Astrocyte (in vitro differentiated cells and primary cell): ENCODE results near the gene ANKRD60. TPM values are rescaled to one million over a fixed set of nuclear protein-coding genes. Genes with fewer than 3 reads are reported as not detected.

Experiments
- DNase-seq: peaks from one replicate; pipeline ENCODE4 v3.0.0-alpha.2; 2010; ENCODE audit warnings: low read depth
- FAIRE-seq: peaks from 2 replicates; lab custom pipeline; 2011; peaks lifted over from hg19 to GRCh38; lab: Jason Lieb, UNC
- H2AFZ ChIP-seq: 2 replicates; pipeline ENCODE4 v1.6.0; 2012; ENCODE audit warnings: low read depth, low read length, inconsistent platforms
- H3K27ac ChIP-seq: 2 replicates; pipeline ENCODE4 v1.5.1; 2011; ENCODE audit warnings: low read depth, low read length, inconsistent platforms
- H3K27me3 ChIP-seq: 2 replicates; pipeline ENCODE4 v1.6.0; 2011; ENCODE audit warnings: low read length, inconsistent platforms; ENCODE audit not compliant: insufficient read depth
- H3K36me3 ChIP-seq: 2 replicates; pipeline ENCODE4 v1.5.1; 2011; ENCODE audit warnings: low read length, inconsistent platforms; ENCODE audit not compliant: insufficient read depth
- H3K4me1 ChIP-seq: 2 replicates; pipeline ENCODE4 v1.5.1; 2011; ENCODE audit warnings: low read length, inconsistent platforms; ENCODE audit not compliant: insufficient read depth
- H3K4me2 ChIP-seq: 2 replicates; pipeline ENCODE4 v1.6.0; 2012; ENCODE audit warnings: low read length, inconsistent platforms
- H3K4me3 ChIP-seq: 2 replicates; pipeline ENCODE4 v1.5.1; 2011; ENCODE audit warnings: low read depth, mild to moderate bottlenecking, low read length, inconsistent platforms; ENCODE audit not compliant: insufficient read depth
- H3K79me2 ChIP-seq: 2 replicates; pipeline ENCODE4 v1.6.0; 2012; ENCODE audit warnings: mild to moderate bottlenecking, low read length, inconsistent platforms; ENCODE audit not compliant: insufficient read depth
- H3K9ac ChIP-seq: 2 replicates; pipeline ENCODE4 v1.6.0; 2012; ENCODE audit warnings: mild to moderate bottlenecking, low read length, inconsistent platforms
- H3K9me3 ChIP-seq: 2 replicates; pipeline ENCODE4 v1.5.1; 2012; ENCODE audit warnings: low read depth, mild to moderate bottlenecking, low read length, inconsistent platforms; ENCODE audit not compliant: insufficient read depth
- H4K20me1 ChIP-seq: 2 replicates; pipeline ENCODE4 v1.6.0; 2012; ENCODE audit warnings: low read length, inconsistent platforms; ENCODE audit not compliant: insufficient read depth
- H3K27ac Mint-ChIP-seq: one replicate; pipeline ENCODE4 v1.8.0; 2021; ENCODE audit warnings: mild to moderate bottlenecking, mixed read lengths; ENCODE audit not compliant: unreplicated experiment
- H3K27me3 Mint-ChIP-seq: one replicate; pipeline ENCODE4 v1.8.0; 2021; ENCODE audit warnings: low read depth, mixed read lengths; ENCODE audit not compliant: unreplicated experiment
- H3K36me3 Mint-ChIP-seq: one replicate; pipeline ENCODE4 v1.8.0; 2021; ENCODE audit warnings: low read depth, mixed read lengths; ENCODE audit not compliant: unreplicated experiment
- H3K4me1 Mint-ChIP-seq: one replicate; pipeline ENCODE4 v1.8.0; 2021; ENCODE audit warnings: low read depth, mixed read lengths; ENCODE audit not compliant: unreplicated experiment
- H3K4me3 Mint-ChIP-seq: one replicate; pipeline ENCODE4 v1.8.0; 2021; ENCODE audit warnings: mild to moderate bottlenecking, moderate library complexity, mixed read lengths; ENCODE audit not compliant: unreplicated experiment
- H3K9me3 Mint-ChIP-seq: one replicate; pipeline ENCODE4 v1.8.0; 2021; ENCODE audit warnings: mild to moderate bottlenecking, mixed read lengths; ENCODE audit not compliant: unreplicated experiment
- EZH2 ChIP-seq: IDR thresholded peaks from 2 replicates; pipeline ENCODE4 v1.6.1; 2012; ENCODE audit warnings: mild to moderate bottlenecking, low read length, inconsistent platforms; ENCODE audit not compliant: insufficient read depth
- total RNA-seq: library from RNA; stranded (reverse); gene quantifications from 2 replicates; pipeline ENCODE4 v1.2.1, GENCODE V29; 2021
- TF ChIP-seq, protein P1 (sequence below): IDR thresholded peaks from 2 replicates; pipeline ENCODE4 v1.5.1; 2011; ENCODE audit warnings: low read depth, mild to moderate bottlenecking, inconsistent platforms, low read length, moderate library complexity; ENCODE audit not compliant: insufficient read depth

Gene ANKRD60
- total RNA-seq, 1 donor from 2014 or later = not detected

DNA sequence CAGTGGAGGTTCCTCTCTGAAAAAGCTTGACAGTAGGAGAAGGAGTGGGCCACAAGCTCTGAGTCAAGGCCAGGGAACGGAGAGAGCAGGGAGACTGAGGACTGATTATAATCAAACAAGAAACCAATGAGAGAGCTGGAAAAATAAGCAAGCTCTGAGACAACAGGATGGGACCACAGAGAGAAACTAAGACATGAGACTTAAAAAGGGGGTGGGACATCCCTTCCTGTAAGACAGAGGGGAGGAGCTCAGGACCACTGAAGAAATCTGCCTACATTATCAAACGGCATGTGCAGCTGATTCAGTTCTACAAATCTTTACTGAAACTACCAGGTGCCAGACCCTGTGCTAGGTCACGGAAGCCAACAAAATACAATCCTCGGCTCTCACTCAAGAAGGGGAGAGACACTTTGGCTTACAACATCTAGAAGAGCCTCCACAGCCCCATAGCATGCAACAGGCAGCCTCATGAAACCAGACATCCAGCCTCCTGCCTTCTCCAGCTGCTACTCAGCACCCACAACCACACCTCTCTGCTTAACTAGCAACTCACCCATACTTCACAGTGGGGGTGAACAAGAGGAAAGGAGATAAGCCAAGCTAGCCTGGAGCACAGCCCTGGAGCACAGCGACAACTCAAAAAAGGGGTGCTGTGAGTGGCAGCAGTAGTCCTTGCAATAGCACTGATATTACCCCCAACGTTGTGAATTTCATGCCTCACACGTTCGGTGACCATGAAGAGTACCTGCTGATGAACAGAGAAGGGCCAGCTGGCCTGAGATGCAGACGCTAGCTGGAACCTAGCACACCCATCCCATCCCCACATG is 39.1 kb upstream of the ANKRD60 start:
- Histone ChIP-seq H3K9me3 (no peaks in the 10 kb centered on the region), H3K9ac (no peak overlapping the region), H3K4me3 (no peak overlapping the region), H3K36me3 (peaks cover 20% of the 10 kb centered on the region), H3K4me2 (no peak overlapping the region), H3K4me1 (peaks cover 4% of the 10 kb centered on the region), H4K20me1 (peaks cover 32% of the 10 kb centered on the region), H2AFZ (no peak overlapping the region), H3K27ac (no peak overlapping the region), H3K79me2 (peaks cover under 1% of the 10 kb centered on the region), H3K27me3 (no peaks in the 10 kb centered on the region)
- Mint-ChIP-seq H3K4me1 (peaks cover 26% of the 10 kb centered on the region), H3K36me3 (peaks cover 21% of the 10 kb centered on the region), H3K9me3 (peaks cover 2% of the 10 kb centered on the region), H3K27ac (no peak overlapping the region), H3K27me3 (no peaks in the 10 kb centered on the region), H3K4me3 (no peak overlapping the region)
- FAIRE-seq (no peak), DNase-seq (no peak)
- TF ChIP-seq EZH2 = no peak
- TF ChIP-seq, protein P1, sequence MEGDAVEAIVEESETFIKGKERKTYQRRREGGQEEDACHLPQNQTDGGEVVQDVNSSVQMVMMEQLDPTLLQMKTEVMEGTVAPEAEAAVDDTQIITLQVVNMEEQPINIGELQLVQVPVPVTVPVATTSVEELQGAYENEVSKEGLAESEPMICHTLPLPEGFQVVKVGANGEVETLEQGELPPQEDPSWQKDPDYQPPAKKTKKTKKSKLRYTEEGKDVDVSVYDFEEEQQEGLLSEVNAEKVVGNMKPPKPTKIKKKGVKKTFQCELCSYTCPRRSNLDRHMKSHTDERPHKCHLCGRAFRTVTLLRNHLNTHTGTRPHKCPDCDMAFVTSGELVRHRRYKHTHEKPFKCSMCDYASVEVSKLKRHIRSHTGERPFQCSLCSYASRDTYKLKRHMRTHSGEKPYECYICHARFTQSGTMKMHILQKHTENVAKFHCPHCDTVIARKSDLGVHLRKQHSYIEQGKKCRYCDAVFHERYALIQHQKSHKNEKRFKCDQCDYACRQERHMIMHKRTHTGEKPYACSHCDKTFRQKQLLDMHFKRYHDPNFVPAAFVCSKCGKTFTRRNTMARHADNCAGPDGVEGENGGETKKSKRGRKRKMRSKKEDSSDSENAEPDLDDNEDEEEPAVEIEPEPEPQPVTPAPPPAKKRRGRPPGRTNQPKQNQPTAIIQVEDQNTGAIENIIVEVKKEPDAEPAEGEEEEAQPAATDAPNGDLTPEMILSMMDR = no peak

DNA sequence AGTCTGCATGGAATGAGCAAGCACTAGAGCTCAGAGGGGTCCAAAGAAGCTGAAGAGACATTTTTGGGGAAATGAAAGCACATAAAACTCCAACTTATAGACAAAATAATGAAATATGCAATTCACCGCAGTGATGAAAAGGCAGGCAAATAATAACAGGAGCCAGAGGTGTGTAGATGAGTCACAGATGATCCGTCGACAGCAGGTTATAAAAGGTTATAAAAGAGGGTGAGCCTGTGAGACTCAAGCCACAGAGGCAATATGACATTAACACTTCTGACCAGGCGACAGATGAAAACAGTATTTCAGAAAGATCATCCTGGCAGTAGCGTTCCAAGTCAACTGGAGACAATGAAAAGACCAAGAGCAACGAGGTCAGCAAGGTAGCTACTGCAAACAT is 35.8 kb upstream of the ANKRD60 start:
- Histone ChIP-seq H3K4me3 (no peak overlapping the region), H2AFZ (no peak overlapping the region), H3K4me1 (peaks cover 3% of the 10 kb centered on the region), H4K20me1 (peaks cover 42% of the 10 kb centered on the region), H3K9ac (no peak overlapping the region), H3K27ac (no peak overlapping the region), H3K4me2 (no peak overlapping the region), H3K27me3 (no peaks in the 10 kb centered on the region), H3K9me3 (no peaks in the 10 kb centered on the region), H3K79me2 (no peaks in the 10 kb centered on the region), H3K36me3 (peaks cover 13% of the 10 kb centered on the region)
- TF ChIP-seq, protein P1 = no peak
- Mint-ChIP-seq H3K4me1 (peaks cover 16% of the 10 kb centered on the region), H3K27me3 (no peaks in the 10 kb centered on the region), H3K4me3 (no peak overlapping the region), H3K36me3 (peaks cover 25% of the 10 kb centered on the region), H3K9me3 (peaks cover 2% of the 10 kb centered on the region), H3K27ac (no peak overlapping the region)
- DNase-seq (no peak), FAIRE-seq (no peak)

DNA sequence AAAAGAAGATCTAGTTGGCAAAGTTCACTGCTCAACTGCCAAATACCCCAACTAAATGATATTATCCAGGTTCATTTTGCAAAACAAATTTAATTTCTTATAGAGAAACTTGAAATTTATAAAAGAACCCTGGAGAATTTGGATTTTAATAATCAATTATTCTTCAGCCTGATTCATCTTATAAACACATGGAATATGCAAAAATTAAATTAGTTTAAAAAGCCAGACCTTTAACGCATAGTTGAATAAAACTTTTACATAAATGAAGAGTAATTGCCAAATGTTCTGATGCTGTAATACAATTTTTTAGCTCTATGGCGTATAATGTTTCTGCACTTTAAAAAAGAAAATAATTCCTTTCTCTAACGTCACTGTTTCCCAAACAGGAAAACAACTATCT is 33.2 kb upstream of the ANKRD60 start:
- DNase-seq (no peak), FAIRE-seq (no peak)
- H3K4me1 Mint-ChIP-seq = no peaks in the 10 kb centered on the region
- Histone ChIP-seq H3K4me2 (no peak overlapping the region), H2AFZ (no peak overlapping the region), H3K36me3 (peaks cover 17% of the 10 kb centered on the region), H4K20me1 (peaks cover 38% of the 10 kb centered on the region), H3K27me3 (no peaks in the 10 kb centered on the region), H3K79me2 (no peaks in the 10 kb centered on the region), H3K9ac (no peak overlapping the region), H3K4me1 (no peaks in the 10 kb centered on the region), H3K9me3 (no peaks in the 10 kb centered on the region), H3K27ac (no peak overlapping the region), H3K4me3 (no peak overlapping the region)
- no peaks in the 10 kb centered on the region for H3K27me3 Mint-ChIP-seq
- no peak overlapping the region for H3K27ac Mint-ChIP-seq
- H3K9me3 Mint-ChIP-seq = no peaks in the 10 kb centered on the region
- no peak for TF ChIP-seq EZH2
- TF ChIP-seq, protein P1 = no peak
- no peak overlapping the region for H3K4me3 Mint-ChIP-seq
- H3K36me3 Mint-ChIP-seq = peaks cover 12% of the 10 kb centered on the region
